HG03558 (cell line): ENCODE measurements around the gene GRIK3.

ENCODE experiments used
- ATAC-seq: cut with Tn5 transposase; IDR thresholded peaks from one replicate; pipeline ENCODE4 v1.9.1; 2021; ENCODE audit warnings: moderate number of reproducible peaks; ENCODE audit not compliant: unreplicated experiment; ENCODE audit errors: extremely low read depth

Gene GRIK3

DNA sequence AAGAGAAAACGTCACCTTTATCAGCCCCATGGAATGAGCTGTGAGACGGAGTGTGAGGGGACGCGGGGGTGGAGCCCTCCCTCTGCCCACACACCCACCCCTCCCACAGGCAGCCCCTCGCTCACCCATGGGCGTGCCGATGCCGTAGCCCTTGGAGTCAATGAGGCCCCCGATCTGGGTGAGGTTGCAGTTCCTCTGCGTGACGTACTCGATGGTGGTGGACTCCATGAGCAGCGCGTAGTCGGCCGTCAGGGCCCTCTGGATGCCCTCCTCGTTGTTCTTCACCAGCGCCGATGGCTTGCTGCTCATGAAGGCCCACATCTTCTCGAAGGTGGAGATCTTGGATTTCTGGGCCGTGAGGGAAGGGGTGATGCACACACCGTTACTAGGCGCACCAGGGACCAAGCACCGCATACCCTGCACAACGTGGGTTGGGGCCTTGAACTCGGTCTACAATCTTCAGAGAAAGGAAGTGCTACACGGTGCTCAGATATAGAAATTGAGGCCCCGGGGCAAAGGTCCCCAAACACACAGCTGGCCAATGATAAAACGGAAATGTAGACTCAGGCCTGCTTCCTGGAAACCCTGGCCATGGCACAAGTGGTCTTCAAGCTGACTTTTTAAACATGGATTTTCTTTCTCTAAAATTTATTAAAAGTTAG is 228.2 kb downstream of the GRIK3 start:
- no peak for ATAC-seq

DNA sequence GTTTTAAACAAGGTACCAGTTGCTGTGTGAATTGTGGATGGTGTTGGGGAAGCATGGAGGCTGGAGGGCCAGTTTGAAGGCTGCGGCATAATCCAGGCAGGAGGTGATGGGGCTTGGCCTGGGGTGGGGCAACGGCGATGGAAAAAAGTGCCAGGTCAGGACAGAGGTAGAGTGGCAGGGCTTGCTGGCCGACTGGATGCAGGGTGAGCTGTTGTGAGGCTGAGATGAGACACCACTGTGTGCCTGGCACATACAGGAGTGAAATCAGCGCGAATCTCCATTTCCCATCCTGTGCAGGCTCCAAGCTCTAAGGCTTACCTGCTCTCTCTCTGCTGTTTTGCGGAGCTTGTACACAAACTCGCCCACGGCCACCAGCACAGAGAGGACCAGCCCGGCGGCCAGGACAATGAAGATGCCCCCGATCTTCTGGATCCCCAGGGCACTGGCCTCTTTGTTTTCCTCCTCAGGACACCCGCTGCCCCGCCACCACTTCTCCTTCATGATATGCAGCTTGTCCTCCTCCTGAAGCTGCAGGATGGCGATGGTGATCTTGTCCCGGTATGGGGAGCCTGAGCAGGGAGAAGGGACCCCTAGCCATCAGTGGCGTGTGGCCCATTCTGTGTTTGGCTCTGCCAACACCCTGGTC is 229.5 kb downstream of the GRIK3 start:
- no peak for ATAC-seq

DNA sequence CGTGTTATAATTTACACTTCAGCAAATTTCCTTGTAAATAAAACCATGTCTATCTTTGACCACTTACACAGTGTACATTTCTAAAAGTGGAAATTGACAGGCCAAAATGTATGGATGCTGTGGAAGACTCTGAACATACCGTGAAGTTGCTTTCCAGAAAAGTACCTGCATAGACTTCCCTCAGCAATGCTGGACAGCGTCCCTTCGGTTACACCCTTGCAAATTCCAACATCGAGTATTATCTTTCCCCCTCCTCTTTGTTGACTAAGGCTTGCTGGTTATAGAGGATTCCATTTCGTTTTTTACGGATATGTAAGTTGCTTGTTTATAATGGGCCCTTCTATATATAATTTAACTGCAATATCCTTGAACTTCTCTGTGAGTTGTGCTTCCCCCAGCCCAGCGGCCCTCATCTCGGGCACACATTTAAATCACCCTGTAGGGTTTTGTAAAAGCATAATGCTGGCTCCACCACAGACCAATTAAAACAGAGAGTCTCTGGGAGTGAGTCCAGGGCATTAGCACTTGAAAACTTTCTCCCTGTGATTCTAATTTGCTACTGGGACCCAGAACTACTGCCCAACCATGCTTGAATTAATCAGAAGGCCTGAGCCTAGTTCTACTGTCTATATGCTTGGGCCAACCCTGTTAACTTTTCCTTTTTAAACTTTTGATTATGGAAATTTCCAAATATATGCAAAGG is 230.3 kb downstream of the GRIK3 start:
- no peak for ATAC-seq

DNA sequence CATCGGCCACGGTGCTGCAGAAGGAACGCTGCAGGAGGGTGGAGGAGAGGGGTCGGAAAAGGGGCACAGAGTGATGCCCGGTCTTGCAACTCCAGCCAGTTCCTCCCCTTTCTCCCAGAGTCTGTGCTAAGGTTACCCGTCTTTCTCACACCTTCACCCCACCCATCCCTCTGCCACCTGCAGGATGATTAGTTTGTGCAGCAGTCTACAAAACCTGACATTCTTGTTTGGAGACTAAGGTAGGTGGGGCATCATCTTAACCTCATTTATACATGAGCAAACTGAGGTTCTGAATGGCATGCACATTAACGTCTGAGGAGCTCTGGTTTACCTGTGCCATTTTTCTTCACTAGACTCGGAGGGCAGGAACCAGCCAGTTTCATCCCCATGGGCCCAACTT is 232.3 kb downstream of the GRIK3 start:
- ATAC-seq, result no peak

DNA sequence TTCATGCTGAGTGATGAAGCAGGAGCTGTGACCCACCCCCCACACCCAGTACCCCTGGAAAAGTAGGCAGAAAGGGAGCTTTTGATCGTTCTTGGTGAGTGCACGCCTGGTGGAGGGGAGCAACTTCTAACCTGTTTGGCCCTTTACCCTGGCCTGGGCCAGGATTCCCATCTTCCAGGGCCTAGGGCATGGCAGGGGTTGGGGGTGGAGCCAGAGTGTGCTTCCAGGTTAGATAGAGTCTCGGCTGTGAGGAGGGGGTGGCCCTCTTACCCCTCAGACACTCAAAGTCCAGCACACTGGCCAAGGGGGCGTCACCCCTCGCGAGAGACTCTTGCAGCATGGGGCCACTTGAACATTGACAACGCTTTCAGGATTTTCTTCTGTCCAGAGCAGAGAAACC is 236.6 kb downstream of the GRIK3 start:
- no peak for ATAC-seq

DNA sequence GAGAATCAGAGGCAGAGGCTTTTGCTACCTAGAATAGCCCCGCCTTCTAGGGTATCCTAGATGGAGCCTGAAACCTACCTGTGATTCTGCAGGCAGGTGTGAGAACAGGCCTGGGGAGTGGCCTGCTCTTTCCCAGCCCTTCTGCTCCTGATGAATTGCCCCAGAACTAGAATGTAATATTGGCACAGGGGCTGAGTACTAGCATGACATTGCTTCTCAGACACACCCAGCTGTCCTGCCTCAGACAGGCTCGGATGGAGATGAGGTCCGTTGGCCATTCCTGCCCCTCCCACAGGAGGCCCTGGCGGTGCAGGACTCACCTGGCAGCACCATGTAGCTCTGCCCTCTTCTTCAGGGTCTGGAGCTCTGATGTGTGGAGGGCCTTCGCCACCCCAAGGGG is 237.6 kb downstream of the GRIK3 start:
- ATAC-seq, result no peak

DNA sequence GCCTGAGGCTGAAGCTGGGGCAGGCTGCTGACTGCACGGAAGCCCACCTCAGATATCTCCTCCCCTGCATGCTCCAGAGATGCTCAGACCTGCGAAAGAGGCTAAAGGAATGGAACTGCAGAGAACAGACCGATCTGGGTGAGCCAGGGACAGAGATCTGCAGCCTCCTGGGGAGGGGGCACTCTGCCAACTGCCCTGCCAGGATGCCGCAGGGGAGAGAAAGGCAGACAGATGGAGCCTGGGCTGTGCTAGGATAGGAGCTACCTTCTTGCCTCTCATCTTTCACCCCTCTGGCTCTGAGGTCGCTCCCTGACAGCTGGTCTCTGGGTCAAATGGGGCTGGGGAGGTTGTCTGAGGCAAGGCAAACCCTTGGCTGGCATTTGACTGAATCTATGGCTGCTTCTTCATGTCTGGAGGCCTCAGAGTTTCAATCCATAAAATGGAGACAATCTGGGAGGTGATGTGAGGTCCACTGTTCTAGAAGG is 238.2 kb downstream of the GRIK3 start:
- no peak for ATAC-seq

DNA sequence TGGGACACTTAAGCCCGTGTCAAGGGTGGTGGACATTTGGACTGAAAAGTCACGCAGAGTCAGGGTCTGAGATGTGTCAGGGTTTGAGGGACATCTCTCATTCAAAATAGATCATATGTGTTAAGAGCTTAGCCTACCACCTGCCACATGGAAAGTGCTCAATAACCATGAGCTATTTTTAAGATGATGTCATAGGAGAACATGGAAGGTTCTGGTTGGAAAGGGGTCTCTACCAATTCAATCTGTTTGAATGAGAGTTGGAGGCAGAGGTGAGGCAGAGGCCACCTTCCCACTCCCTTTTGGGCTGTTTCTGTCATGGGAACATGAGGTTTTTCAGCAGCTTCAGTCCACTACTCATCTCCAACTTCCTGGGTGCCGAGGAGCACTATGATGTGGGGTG is 239.9 kb downstream of the GRIK3 start:
- ATAC-seq, result no peak

DNA sequence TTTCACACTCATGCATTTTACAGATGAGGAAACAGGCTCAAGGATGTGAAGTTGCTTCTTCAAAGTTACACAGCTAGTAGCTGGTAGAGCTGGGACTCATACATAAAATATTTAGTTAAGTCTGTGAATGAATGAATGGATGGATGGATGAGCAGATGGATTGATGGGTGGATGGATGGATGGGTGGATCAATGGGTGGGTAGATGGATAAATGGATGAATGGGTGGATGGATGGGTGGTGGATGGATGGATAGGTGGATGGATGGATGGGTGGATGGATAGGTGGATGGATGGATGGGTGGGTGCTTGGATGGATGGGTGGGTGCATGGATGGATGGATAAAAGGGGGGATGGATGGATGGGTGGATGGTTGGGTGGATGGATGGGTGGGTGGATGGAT is 240.9 kb downstream of the GRIK3 start:
- ATAC-seq, result no peak

DNA sequence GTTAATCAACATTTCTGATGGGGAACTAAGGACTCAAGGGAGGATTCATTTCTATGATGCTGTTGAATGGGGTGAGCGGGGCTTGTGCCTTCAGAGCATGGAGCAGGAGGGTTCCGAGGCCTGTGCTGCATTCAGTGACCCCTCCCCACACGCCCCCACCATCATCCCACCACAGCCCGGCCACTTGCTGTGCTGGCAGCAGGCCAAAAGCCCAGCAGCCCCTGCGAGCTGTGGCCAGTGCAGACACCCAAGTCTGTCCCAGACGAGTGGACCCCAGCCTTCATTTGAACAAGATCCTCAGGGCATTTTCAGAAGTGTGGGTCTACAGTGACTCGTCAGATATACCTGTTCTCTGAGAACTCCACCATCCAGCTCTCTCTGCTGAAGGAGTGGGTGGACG is 242.0 kb downstream of the GRIK3 start:
- ATAC-seq, result no peak

DNA sequence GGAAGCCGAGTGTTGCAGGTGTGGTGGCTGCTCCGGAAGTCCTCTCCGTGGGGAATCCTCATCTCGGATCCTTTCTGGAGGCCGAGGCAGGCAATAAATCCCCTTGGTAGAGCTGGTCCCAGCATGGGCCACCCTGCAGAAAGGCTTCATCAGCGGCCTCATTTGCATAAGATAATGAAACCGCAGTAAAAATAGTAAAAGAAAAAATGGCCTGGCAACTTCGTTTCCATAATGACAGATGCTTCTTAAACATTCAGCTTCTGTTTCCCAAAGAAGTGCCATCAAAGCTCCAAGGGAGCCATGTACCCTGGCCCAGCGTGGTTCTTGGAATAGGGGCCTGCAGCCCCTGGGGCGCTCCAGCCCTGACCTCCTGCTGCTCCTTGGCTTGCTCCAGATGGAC is 244.1 kb downstream of the GRIK3 start:
- ATAC-seq, result no peak

DNA sequence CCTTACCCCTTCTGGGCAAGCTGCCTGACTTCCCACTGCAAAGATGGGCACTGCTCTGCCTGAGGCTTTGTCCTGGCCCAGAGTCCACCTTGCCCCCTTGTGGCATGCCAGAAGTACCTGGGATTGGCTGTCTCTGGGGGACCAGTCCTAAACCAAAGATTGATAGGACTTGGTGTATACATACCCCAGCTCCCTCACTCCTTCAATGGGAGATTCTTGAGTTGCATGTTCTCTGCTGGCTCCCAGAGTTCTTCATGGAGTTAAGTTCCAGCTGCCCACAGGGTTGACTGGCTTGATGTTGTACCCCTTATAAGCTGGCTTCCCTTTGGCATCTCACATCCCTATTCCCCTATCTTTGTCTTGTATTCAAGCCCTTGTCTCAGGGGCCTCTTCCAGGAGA is 244.8 kb downstream of the GRIK3 start:
- no peak for ATAC-seq

DNA sequence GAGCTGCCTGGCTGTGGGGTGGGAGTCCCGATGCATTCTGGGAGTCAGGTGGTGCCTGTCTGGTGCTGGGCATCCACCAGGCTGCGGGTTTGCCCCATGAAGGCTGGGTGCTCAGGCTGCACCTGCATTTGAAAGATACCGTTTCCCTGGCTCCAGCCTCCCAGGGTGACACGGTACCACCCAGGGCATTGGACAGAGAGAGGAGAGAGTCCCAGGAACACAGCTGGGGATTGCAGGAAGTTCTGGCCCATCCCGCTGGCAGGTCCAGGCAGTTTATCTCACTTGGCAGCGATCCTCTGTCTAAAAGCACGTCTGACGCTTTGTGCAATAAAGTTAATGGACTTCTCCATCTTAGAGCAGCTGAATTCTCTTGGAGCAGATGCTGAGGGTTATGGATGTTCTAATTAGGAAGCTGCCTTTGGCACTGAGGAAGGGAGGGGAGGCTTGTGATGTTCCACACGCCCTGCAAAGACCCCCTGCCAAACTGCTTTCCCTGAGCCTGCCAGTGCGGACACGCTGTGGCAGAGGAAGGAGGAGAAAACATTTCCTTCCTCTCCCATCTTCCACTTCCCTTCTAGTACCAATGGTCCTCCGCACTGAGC is 246.9 kb downstream of the GRIK3 start:
- ATAC-seq, result no peak

DNA sequence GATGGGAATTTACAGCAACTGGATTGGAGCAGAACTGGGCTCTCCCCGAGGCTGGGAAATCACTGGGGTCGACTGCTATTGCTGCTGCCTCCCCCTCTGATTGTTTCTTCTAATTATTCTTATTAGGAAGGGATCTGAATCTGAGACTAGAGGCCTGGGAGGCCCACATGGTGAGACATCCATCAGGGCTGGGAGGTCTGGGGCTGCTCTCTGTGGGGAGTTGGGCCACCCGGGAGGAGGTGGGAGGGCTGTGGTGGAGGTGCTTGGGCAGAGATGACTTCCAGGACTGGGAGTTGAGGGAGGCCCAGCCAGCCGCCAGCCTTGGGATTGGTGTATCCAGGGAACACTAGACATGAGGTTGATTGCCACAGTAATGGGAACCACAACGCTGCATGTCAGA is 247.9 kb downstream of the GRIK3 start:
- no peak for ATAC-seq

DNA sequence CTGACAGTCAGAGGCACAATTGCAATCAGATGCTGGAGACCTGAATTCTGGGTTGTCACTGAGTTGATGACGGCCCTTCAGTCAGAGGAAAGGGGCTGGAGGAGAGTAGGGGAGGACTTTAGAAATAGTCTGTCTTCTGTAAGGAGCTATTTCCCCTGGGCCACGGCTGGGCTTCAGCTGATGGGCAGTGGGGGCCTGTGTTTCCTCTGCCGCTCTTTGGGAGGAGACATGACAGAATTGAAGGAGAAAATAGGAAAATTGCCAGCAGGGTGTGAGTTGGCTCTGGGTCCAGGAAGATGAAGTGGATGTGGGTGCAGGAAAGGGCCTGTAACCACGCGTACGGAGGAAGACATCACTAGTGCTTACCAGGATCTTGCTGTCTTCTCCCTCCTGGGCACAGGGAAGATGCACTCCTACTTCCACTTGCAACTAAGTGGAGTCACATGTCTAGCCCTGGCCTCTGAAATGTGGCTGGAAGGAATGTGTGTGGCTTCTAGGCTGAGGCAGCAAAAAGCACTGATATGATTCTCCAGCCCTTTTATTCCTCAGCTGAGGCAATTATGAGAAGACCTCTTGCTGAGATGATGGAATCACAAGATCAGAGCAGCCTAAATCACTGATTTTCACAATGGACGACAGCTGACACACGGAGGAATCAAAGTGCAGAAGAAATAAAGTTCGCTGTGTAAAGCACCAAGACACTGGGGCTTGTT is 250.0 kb downstream of the GRIK3 start:
- ATAC-seq, result no peak

DNA sequence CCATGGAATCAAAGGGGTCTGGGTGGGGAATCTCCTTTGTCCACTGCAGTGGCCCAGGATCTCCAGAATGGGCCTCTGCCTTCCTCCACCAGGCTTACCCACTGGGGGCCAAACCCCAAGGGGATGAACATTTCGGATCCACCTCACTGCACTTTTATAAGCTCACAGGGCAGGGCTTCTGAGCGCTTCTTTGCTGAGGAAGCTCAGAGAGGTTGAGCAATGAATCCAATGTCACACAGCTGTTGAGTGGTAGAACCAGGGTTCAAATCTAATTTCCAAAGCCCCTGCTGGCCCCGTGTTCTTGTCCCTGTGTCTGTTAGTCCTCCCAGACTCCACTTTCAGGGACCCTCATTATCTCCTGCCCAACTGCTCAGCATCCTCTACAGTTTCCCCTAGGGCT is 250.8 kb downstream of the GRIK3 start:
- ATAC-seq, result no peak

DNA sequence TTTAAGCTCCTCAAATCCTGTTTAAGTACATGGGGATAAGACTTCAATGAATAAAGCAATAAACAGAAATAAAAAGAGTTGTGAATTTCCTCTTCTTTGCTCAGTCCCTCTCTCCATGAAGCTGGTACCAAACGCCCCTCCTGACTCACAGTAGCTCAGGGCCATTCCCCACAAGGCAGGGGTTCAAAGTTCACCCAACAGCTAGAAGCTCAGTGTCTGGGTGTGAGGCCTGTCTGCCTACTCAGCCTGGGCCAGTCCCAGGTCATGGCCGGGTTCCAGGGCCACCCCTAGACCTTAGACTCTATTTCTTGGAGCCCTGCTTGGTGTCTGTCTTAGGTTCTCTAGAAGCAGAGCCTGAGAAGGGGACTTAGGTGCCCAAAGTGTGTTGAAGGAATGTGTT is 251.5 kb downstream of the GRIK3 start:
- no peak for ATAC-seq

DNA sequence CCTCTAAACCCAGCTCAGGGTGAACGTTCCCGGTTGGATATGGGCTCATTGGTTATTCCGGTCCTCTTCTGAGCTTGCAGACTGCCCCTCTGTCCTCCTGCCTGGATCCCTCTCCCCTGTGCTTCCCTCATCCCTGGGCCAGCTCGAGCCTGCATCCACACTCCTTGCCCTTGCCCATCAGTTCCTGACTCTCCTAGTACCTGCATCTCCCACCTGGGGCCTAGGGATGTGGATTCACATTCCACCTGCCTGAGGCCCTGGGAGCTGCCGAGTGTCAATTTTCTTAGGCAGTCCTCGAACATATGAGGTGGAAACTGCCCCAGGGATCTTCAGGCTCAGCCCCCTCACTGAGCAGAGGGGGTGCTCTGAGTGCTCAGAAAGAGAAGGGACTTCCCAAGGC is 252.2 kb downstream of the GRIK3 start:
- ATAC-seq, result no peak

DNA sequence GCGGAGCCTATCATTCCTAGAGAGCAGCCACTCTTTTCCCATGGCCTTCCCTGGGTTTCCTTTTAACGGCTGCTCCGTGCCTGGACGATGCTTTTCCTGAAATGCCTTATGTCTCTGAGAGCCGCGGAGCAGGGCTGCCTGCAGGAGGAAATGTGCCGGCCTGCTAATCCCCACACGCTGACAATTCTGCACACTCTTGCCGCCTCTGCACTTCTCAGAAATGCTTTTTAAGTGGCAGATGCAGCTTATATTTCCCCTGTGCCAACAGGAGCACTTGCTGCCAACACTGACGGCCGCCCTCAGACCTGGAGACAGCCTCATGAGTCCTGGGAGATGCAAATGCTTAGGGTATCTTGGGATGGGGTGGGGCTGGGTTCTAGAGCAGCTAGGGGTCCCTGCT is 253.2 kb downstream of the GRIK3 start:
- ATAC-seq, result no peak

DNA sequence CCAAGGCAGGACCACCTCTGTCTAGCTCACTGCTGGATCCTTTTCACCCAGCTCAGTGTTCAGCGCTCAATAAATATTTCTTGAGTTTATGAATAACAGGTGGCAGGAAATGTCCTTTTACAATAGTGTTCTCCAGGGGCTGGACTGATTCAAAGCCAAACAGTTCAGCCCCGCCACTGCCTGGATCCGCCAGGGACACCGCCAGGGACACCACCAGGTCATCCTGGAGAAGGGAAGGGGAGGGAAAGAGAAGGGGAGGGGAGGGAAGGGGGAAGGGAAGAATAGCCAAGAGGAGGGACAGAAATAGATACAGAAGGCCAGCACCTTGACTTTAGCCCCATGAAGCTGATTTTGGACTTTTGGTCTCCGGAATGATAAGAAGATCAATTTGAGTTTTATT is 255.6 kb downstream of the GRIK3 start:
- ATAC-seq, result no peak
